GM19455 (cell line): ENCODE data around the gene NCBP3.

Experiments
- ATAC-seq: cut with Tn5 transposase; IDR thresholded peaks from one replicate; pipeline ENCODE4 v1.9.1; 2021; ENCODE audit not compliant: unreplicated experiment

NCBP3 gene, protein sequence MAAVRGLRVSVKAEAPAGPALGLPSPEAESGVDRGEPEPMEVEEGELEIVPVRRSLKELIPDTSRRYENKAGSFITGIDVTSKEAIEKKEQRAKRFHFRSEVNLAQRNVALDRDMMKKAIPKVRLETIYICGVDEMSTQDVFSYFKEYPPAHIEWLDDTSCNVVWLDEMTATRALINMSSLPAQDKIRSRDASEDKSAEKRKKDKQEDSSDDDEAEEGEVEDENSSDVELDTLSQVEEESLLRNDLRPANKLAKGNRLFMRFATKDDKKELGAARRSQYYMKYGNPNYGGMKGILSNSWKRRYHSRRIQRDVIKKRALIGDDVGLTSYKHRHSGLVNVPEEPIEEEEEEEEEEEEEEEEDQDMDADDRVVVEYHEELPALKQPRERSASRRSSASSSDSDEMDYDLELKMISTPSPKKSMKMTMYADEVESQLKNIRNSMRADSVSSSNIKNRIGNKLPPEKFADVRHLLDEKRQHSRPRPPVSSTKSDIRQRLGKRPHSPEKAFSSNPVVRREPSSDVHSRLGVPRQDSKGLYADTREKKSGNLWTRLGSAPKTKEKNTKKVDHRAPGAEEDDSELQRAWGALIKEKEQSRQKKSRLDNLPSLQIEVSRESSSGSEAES

DNA sequence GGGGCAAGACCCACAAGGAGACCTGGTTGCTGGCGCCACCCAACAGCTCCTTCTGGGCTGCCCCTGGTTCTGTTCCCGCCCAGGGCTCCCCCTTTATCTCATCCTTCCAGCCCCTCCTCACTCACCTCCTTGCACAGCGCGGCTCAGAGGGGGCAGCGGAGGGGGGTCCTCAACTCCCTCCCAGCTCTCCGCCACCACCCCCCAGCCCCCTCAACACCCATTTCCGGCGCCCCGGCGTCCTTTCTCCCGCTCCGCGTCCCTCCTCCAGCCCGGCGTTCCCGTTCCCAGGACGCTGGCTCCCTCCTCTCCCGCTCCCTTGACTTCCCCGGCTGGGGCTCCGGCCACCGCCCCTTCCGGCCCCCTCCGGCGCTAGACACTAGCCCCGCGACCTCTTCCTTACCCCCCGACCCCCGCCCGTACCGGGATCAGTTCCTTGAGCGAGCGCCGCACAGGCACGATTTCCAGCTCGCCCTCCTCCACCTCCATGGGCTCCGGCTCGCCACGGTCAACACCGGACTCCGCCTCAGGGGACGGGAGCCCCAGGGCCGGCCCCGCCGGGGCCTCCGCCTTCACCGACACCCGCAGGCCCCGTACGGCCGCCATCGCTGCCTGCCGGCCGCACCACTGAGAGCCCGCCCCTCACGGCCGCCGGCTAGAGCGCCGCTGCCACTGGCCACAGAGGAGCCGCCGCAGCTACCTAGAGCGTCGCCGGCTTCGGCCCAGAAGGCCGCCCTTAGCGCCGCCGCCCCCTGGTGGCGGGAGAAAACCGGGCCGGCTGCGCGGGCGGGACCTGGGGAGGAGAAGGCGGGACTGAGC is at the start of gene NCBP3:
Gene NCBP3, minus strand, starts transcription at position 626 of the 816 bp plus-strand sequence. Its CDS starts 23 bp downstream, at position 603.
- ATAC-seq, result peak; percentile 91

DNA sequence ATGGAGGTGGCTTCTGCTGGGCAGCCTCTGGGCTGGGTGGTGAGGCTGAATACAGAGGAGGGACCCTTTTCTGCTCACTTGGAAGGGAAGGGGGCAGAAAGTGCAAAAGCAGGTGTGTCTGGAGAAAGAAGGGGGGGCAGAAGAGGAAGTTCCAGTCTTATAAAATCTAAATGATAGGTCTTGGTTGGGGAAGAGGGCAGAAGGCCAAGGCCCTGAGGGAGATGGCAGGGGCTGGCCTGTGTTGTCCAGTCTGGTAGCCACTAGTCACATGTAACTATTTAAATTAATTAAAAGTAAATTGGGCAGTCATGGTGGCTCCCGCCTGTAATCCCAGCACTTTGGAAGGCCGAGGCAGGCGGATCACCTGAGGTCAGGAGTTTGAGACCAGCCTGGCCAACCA is 49.3 kb upstream of the NCBP3 start:
- ATAC-seq, result no peak

DNA sequence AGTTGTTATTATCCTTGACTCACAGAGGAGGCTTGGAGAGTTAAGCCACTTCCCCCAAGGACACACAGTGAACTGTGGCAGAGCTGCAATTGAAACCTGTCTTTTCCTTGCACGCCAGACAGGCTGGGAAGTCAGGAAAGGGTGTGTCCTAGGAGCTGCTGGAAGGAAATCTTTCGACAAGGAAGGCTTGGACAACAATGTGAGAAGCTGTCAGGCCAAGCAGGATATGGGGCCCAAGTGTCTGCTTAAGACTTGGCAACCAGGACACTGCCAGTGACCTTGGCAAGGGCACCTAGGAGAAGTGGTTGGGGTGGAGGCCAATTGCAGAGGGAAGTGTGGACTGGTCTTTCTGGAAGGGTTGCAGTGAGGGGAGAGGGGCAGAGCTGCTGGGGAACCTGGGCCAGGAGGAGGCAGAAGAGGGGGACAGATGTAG is 48.9 kb upstream of the NCBP3 start:
- no peak for ATAC-seq

DNA sequence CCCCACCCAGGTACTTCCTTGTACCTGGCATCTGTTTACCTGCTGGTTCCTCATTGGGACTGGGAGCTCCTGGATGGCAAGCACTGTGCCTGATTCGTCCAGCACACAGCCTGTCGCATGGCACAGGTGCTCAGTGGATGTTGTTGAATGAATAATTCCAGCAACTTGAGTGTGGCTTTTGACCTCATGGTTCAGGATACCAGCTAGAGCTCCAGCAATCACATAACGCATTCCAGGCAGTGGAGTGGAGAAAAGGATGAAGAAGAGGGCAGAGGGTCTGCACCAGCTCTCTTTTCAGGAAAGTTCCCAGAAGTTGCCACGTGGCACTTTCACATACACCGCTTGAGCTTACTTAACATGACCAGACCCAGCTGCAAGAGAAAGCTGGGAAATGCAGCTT is 48.1 kb upstream of the NCBP3 start:
- no peak for ATAC-seq

DNA sequence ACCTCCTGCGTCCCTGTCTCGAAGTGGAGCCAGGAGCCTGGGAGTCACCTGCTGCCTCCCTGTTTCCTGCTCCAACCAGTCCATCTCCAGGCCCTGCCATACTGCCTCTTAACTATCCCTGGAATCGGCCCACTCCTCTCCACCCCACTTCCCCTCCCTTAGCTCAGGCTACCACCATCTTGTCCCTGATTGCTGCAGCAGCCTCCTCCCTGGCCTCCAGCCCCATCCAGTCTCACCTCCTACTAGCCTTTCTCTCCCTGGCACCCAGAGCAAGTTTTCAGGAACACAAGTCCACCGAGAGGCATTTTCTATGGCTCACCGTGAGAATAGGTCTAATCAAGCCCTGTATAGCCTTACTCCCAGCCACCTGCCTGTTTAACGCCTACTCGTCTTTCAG is 47.7 kb upstream of the NCBP3 start:
- ATAC-seq, result no peak

DNA sequence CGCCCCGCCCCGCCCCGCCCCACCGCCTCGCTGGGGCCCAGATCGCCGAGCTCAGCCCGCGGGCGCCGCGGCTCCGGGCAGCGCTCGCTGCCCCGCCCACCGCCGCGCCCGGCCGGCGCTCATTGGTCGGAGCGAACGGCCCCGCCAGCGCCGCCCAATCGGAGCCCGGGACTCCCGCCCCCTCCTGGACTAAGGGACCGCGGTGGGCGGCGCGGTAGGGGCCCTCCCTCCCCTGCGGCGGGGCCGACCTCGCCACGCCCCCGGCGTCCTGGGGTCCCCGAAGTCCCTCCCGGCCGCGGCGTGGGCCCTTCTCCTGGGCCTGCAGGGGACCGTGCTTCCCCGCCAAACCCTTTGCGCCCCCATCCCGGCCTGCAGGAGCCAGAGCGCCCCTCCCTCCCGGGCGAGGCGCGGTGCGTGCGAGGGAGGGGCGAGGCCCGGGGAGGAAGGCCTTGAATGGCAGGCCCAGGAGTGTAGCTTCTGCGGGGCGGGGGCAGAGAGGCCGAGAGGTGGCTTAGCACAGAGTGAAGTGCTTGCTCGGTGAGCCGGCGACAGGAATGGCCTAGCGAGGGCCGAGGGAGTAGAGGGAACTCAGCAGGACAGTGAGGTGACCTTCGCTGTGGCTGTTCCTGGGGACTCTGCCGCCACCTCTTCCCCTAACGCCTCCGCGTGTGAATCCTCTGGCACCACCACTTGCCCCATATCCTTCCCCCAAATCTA is 47.1 kb upstream of the NCBP3 start, which contains the start of gene CAMKK1:
Gene CAMKK1, minus strand, starts transcription at position 51 of the 717 bp plus-strand sequence. CDS start 7,366 bp downstream, outside the sequence.
- peak; percentile 74 for ATAC-seq

DNA sequence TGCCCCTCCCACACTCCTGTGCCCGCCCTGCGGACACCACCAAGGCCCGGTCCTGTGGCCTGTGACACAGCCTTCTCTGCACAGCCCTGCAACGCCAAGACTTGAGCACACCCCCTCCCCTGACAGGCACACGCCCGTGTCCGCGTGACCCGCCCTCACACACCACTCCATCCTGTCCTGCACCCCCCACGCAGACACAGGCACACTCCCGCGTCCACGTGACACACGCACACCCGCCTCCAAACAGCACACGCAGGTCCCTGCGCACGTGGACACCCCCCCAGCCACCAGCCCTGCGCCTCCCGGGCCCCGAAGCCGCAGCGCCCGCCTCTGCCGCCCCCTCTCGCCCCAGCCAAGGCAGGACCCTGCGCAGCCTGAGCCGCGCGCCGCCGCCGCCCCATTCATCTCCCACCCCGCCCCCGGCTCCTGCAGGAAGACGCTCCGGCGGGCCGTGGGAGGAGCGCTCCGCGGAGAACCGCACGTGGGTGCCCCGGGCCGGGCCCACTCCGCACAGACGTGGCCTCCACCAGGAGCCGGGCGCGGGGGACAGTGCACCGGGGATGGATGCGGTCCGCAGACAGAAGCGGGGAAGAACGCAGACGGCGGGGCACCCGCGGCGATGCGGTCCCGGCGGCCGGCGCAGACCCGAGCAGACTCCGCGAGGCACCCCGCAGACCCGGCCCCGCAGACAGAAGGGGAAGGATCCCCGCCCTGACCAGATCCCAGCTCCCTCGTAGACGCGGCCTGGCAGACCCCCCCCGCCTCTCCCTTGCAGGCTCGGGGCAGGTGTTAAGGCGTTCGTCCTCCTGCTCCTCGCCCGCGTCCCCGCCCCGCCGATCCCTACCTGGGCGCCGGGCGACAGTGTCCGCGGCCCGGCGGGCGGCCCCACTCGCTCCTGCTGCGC is 46.3 kb upstream of the NCBP3 start:
- peak; percentile 21 for ATAC-seq

DNA sequence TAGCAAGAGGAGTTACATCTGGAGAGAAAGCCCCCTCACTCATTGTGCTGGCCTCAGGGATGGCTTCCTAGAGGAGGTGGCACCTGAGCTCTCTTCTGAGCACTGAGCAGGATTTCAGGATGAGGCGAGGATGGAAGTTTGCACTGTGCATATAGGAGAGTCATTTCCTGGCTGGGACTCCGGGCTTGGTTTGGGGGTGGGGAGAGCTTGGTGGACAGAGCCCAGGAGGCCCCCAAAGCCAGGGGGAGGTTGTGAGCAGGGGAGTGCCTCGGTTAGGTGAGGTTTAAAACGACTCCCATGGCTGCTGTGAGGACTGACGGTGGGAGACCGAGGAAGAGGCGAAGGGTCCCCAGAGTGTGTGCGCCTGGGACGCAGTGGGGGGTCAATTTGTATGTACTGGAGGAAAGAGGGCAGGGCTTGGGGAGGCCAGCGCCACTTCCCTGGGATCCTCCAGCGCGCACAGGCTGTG is 45.6 kb upstream of the NCBP3 start:
- no peak for ATAC-seq

DNA sequence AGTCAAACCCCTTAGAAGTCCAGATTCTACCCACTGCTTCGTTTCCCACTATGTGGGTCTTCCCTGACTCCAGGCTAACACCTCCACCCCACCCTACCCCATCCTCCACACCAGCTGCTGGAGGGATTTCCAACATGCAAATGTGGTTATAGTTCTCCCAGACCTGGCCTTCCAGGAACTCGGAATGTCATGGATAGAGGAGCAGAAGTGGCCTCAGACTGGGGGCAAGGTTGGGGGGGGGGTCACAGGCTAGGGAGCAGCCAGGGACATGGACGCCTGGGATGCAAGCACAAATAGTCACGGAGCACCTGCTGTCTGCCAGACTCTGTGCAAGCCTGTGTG is 44.8 kb upstream of the NCBP3 start:
- ATAC-seq, result no peak

DNA sequence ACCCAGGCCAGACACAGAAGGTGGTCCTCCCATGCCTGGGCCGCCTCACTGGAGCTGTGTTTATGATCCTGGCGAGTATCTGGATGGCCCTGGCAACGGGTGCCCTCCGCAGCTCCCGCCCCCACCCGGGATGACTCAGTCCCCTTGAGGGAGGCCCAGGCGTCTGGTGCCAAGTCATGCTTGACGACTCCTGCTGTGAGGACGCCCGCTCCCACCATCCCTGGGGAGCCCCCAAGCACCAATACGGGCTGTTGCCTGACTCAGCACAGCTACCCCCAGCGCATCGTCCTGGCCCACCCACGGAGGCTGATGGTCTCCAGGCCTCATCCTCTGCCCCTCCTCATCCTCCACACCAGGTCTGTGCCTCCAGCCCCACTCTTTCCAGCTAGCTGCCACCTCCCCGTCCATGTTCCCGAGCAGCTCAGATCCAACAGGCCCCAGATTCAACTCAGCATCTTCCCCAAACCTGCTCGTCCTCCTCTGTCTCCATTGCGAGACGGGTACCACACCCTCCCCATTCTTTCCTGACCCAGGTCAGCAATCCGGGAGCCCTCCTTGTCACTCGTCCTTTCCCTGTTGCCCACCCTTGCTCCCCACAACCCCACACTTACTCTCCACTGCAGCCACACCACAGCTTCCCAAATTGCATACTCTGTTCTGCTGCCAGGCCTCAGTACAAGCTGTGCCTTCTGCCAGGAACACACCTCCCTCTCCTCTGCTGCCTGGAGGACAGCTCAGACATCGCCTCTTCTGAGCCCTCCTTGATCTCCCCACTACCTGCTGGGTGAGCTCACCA is 44.2 kb upstream of the NCBP3 start:
- no peak for ATAC-seq

DNA sequence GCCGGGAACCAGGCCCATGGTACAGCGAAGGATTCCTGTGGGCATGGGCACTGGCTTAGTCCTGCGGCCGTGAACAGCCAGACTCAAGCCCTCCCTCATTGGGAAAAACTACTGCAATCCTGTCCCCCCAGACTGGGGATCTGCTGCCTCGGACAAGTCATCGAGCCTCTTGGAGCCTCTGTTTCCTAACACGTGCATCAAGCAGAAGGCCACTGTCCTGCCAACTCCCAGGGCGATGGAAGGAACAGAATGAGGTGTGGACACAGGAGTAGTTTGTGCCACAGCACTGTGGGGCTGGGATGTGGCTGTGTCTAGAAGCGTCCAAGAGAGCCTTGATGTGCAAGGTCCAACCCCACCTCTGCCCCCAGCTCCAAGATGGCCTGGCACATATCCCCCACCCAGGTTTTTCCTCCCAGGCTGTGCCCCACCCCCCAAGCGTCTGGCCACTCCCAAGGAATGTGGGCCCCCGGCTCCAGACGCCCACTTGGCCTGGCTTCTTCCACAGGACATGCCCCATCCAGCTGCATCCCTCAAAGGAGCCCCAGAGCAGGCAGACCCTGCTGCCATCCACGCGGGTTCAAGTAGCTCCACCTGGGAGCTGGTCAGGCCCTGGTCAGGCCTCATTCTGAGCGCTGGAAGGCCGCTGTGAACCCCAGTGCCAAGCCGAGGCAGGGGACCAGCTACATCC is 43.4 kb upstream of the NCBP3 start:
- no peak for ATAC-seq

DNA sequence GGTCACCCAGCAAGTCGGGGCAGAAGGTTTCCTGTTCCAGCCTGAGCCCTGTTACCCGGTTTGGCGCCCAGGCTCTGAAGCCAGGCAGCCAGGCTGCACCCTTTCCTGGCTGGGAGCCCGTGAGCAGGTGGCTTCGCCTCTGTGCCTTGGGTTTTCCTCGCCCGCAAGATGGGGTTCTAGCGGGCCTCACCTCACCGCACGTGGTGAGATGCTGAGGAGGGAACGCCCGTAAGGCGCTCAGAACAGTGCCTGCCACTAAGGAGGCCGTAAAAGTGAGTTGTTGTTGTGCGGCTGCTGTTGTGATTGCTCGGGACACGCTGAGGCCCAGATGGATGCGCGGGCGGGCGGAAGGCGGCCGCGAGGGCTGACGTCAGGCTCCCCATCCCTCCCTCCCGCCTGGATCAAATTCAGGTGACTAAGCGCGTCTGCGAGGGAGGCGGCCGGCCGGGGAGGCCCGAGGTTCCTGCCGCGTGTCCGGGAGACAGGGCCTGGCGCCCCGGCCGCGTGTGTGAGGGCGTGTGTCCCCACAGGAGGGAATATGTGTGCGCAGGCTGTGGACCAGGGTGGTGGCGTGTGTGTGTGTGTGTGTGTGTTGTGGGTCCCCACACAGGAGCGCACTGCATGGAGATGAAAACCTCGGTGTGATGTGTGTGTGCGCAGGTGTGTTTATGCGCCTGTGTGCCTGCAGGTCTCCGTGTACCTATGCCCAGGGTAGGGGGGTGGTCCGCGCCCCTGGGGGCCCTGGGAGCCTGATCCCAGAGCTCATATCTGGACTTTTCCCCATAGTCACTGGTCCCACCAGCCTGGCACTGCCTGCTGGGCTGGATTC is 42.5 kb upstream of the NCBP3 start:
- ATAC-seq, result no peak

DNA sequence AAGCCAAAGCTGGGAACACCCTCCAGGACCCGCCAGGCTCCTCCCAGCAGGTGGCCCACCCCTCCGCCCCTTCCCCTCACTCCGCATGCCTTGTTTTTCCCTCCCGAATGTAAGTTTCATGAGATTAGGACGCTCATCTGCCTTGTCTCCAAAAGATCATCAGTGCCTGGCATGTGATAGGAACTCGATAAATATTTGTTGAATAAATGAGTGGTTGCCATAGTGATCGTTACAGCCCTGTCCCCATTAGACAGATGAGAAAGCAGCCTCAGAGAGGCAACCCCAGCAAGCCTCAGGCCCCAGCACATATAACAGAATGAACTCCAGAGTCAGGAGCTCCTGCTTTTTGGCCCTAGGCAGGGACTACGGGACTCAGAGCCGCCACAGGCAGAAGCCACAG is 41.8 kb upstream of the NCBP3 start:
- ATAC-seq, result no peak

DNA sequence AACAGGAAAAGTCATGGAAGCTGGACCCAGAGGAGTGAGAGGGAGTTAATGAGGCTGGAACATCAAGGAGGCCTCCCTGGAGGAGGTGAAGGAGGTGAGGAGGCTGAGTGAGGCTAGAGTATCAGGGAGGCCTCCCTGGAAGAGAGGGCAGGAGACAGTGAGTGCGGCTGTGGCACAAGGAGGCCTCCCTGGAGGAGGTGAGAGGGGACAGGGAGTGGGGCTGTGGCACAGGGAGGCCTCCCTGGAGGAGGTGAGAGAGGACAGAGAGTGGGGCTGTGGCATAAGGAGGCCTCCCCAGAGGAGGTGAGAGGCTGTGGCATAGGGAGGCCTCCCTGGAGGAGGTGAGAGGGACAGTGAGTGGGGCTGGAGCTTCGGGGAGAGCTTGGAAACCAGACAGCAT is 41.3 kb upstream of the NCBP3 start:
- no peak for ATAC-seq

DNA sequence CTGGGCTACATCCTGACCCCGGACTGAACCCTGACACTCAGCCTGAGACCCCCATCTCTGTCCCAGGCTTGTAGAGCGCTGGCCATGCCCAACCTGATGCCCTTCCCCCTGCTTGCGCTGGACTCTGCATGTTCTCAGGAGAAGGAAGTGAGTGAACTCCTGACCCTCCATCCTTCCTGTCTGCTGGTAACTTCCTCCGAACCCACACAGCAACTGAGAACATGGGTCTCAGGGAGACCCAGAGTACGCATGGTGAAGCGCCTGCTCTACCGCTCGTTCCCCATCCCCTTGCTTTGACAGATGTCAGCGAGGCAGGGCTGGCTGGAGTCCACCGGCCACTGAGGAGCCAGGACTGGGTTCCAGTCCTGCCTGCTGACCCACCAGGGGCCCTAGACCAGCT is 40.7 kb upstream of the NCBP3 start:
- no peak for ATAC-seq

DNA sequence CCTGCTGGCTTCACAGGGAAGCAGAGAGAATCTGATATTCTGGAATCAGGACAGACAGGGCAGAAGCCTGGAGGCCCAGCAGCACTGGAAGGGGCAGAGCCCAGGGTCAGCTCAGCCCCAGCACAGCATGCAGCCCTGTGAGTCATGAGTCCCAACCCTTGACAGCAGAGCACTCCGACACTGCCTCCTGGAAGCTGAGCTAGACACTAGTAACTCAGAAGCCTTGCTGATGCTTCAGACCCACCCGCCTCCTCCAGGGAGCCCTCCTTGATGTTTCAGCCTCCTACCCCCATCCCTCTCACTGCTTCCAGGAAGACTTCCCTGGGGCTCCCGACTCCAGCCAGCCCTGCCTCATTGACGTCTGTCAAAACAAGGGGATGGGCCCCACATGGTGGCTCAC is 39.9 kb upstream of the NCBP3 start:
- ATAC-seq, result no peak

DNA sequence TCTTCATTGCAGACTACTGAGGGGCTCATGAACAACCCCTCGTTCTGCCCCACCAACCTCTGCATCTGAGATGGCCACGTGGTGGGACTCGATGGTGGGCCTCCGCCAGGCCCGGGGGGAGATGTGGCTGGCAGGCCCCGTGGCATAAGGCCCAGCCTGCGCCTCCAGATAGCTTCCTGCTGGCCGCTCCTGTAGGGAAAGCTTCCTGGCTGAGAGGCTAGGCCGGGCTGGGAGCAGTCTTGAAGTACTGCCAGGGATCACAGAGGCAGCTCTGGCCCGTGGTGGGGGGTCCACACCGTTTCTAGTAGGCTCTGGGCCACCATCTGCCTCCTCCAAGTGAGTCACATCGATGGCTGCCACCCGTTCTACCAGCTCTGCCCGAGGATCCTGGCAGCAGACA is 39.2 kb upstream of the NCBP3 start:
- no peak for ATAC-seq

DNA sequence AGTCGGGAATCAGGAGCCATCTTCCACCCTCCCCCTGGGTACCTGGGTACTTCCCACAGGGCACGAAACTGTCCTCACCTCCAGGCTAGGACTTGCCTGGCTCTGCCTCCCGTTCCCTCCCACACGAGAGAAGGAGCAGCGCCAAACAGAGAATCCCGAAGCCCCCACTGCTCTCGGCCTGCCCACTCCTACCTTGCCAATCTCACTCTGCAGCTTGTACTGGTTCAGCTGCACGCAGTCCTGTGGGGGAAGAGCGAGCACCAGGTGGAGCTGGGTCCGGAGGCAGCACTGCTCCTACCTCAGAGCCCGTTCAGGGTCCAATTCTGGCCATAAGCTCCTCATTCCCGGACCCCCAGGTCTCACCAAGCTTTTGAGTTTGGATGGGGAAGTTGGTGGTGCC is 38.1 kb upstream of the NCBP3 start:
- ATAC-seq, result no peak
